ENCODE results near the gene CPT1B.

CPT1B gene

GRCh38 chr22:50532824-50533796 is 45.1 kb downstream of the CPT1B start:
- in situ Hi-C loops (cut with MboI; ENCODE audit: low pct_unique_long_range_greater_than_20kb, low sequenced_read_pairs, unreplicated experiment) = no loop called here
- TF ChIP-seq CTCF (IDR thresholded peaks at IDR 0.05; ENCODE audit: extremely low read depth, insufficient read depth, missing control alignments) = no peak

DNA sequence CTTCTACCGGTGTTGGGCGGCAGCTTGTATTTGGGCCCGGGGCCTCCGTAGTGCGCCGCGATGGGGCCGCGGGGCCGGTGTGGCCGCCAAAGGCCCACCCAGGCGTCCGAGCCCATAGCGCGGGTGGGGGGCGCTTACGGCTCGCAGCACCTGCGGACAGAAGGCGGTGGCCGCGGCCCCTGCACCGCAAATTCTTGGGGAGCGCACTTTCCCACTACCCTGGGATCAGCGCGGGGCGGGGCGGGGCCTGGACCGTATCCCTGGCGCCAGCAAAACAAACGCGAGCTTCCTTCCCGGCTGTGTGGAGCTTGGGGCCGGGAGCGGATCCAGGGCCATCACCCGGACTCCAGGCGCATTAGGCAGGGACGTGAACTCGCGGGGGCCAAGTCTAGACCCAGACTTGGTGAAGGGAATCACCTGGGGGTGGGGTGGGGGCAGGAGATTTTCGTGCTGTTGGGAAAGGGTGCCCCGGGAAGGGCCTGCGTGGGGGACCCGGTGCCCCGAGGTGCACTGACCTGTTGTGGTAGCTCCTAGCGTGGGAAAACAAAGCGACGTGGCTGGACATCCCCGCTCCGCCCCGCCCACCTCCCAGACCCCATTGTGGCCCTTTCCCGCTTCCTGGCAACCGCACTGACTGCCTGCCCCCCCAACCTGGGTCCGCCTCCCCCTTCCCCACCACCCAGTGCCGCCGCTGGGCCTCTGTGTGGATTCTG is 46.1 kb downstream of the CPT1B start:
- peak; percentile 23 for TF ChIP-seq CTCF (IDR thresholded peaks at IDR 0.05; ENCODE audit: extremely low read depth, insufficient read depth, missing control alignments)
- DNase-seq (ENCODE audit: low spot score) = no peak
- in situ Hi-C loops (cut with MboI; ENCODE audit: low pct_unique_long_range_greater_than_20kb, low sequenced_read_pairs, unreplicated experiment) = no loop called here

More at GRCh38 chr22:50532824-50533796, 45.1 kb downstream of the CPT1B start:
- DNase-seq (ENCODE audit: low spot score) = no peak

GRCh38 chr22:50531546-50531961 is 46.7 kb downstream of the CPT1B start:
- in situ Hi-C loops (cut with MboI; ENCODE audit: low pct_unique_long_range_greater_than_20kb, low sequenced_read_pairs, unreplicated experiment) = no loop called here

GRCh38 chr22:50530877-50531545 is 47.2 kb downstream of the CPT1B start:
- DNase-seq (ENCODE audit: low spot score) = peak; percentile 89
- TF ChIP-seq CTCF (IDR thresholded peaks at IDR 0.05; ENCODE audit: extremely low read depth, insufficient read depth, missing control alignments) = no peak
- in situ Hi-C loops (cut with MboI; ENCODE audit: low pct_unique_long_range_greater_than_20kb, low sequenced_read_pairs, unreplicated experiment) = no loop called here

More at GRCh38 chr22:50531546-50531961, 46.7 kb downstream of the CPT1B start:
- TF ChIP-seq CTCF (IDR thresholded peaks at IDR 0.05; ENCODE audit: extremely low read depth, insufficient read depth, missing control alignments) = no peak
- peak; percentile 83 for DNase-seq (ENCODE audit: low spot score)

GRCh38 chr22:50530580-50530876 is 47.7 kb downstream of the CPT1B start:
- in situ Hi-C loops (cut with MboI; ENCODE audit: low pct_unique_long_range_greater_than_20kb, low sequenced_read_pairs, unreplicated experiment) = no loop called here
- no peak for DNase-seq (ENCODE audit: low spot score)
- no peak for TF ChIP-seq CTCF (IDR thresholded peaks at IDR 0.05; ENCODE audit: extremely low read depth, insufficient read depth, missing control alignments)

- DNase-seq (ENCODE audit: low spot score) = peak; percentile 93
- TF ChIP-seq CTCF (IDR thresholded peaks at IDR 0.05; ENCODE audit: extremely low read depth, insufficient read depth, missing control alignments) = no peak
- in situ Hi-C loops (cut with MboI; ENCODE audit: low pct_unique_long_range_greater_than_20kb, low sequenced_read_pairs, unreplicated experiment) = no loop called here
Observed at GRCh38 chr22:50529897-50530579, 48.2 kb downstream of the CPT1B start, which contains the start of gene TYMP. Gene TYMP, minus strand, starts transcription at chr22:50530012. Its CDS starts 303 bp downstream, at chr22:50529709.

All from GM13977 (cell line).